ENCODE measurements around the gene WDR86.

DNA sequence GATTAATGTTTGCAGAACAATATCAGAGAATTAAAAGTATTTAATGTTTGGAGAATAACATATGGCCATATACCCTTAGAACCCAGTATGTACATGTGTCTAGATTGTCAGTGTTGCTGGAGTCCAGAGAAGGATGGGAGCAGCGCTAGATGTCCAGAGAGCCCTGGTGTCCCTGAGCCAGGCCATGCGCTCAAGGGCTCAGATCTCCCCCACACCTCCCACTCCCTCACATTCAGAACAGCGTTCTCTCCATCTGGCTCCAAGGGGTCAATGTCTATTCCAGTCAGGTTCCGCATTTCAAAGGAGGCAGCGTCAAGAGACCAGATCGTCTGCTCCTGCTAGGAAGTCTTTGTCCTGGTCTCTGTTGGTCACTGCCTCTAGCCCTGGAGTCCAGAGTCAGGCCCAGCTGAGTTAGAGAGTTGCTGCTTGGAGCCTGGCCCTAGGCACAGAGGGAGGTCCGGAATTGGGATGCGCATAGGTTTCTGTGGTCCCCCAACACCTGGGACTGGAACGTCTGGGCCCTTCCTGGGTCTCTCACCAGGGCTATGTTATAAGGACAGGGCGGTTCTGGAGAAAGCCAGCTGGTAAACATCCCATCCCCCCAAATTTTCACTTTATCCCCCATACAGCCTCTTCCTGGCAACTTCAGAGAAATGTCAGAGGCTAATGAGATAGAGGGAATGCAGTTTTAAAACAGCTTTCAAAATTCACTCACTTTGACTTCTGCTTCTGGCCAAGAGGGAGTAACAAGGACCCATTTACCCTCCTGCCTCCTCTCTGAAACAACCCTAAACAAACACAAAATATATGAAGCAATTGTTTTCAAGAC lies 6.5 kb upstream of the WDR86 start:
- TF ChIP-seq POLR2AphosphoS5 (IDR thresholded peaks at IDR 0.05; ENCODE audit: borderline replicate concordance, low read depth, low read length) = no peak
- TF ChIP-seq EZH2 (IDR thresholded peaks at IDR 0.05) = no peak
- TF ChIP-seq FOXP2 (optimal IDR thresholded peaks at IDR 0.05; ENCODE audit: control extremely low read depth, extremely low read length, insufficient read depth) = no peak

All from SK-N-MC (cell line).